ENCODE results near the gene GABRD.

- no peak for TF ChIP-seq POLR2A (IDR thresholded peaks at IDR 0.05; ENCODE audit: borderline replicate concordance, extremely low read depth, insufficient read depth, insufficient read length)
- no peak for TF ChIP-seq ZNF274 (IDR thresholded peaks at IDR 0.05; ENCODE audit: low read depth, low read length)
- no peak for TF ChIP-seq RAD21 (IDR thresholded peaks at IDR 0.05; ENCODE audit: low read depth)
- TF ChIP-seq, protein P1, sequence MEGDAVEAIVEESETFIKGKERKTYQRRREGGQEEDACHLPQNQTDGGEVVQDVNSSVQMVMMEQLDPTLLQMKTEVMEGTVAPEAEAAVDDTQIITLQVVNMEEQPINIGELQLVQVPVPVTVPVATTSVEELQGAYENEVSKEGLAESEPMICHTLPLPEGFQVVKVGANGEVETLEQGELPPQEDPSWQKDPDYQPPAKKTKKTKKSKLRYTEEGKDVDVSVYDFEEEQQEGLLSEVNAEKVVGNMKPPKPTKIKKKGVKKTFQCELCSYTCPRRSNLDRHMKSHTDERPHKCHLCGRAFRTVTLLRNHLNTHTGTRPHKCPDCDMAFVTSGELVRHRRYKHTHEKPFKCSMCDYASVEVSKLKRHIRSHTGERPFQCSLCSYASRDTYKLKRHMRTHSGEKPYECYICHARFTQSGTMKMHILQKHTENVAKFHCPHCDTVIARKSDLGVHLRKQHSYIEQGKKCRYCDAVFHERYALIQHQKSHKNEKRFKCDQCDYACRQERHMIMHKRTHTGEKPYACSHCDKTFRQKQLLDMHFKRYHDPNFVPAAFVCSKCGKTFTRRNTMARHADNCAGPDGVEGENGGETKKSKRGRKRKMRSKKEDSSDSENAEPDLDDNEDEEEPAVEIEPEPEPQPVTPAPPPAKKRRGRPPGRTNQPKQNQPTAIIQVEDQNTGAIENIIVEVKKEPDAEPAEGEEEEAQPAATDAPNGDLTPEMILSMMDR (IDR thresholded peaks at IDR 0.05 in 2 of 3, conservative IDR thresholded peaks at IDR 0.05 in 1 of 3; ENCODE audit: borderline replicate concordance in 1 of 3, insufficient read depth in 1 of 3, low read depth in 2 of 3, low read length in 2 of 3): peak in 2 of 3 experiments; percentile 65 to 75; a peak in 4 of 6 replicates
- no peak for TF ChIP-seq YY1 (IDR thresholded peaks at IDR 0.05; ENCODE audit: extremely low read depth, insufficient replicate concordance, low read depth, low read length)
- no peak for TF ChIP-seq JUND (IDR thresholded peaks at IDR 0.05)
- TF ChIP-seq EZH2phosphoT487 (IDR thresholded peaks at IDR 0.05; ENCODE audit: borderline replicate concordance): no peak
- no peak for TF ChIP-seq CEBPB (IDR thresholded peaks at IDR 0.05; ENCODE audit: low read depth)
- TF ChIP-seq EZH2 (IDR thresholded peaks at IDR 0.05): no peak
- TF ChIP-seq, protein P2, sequence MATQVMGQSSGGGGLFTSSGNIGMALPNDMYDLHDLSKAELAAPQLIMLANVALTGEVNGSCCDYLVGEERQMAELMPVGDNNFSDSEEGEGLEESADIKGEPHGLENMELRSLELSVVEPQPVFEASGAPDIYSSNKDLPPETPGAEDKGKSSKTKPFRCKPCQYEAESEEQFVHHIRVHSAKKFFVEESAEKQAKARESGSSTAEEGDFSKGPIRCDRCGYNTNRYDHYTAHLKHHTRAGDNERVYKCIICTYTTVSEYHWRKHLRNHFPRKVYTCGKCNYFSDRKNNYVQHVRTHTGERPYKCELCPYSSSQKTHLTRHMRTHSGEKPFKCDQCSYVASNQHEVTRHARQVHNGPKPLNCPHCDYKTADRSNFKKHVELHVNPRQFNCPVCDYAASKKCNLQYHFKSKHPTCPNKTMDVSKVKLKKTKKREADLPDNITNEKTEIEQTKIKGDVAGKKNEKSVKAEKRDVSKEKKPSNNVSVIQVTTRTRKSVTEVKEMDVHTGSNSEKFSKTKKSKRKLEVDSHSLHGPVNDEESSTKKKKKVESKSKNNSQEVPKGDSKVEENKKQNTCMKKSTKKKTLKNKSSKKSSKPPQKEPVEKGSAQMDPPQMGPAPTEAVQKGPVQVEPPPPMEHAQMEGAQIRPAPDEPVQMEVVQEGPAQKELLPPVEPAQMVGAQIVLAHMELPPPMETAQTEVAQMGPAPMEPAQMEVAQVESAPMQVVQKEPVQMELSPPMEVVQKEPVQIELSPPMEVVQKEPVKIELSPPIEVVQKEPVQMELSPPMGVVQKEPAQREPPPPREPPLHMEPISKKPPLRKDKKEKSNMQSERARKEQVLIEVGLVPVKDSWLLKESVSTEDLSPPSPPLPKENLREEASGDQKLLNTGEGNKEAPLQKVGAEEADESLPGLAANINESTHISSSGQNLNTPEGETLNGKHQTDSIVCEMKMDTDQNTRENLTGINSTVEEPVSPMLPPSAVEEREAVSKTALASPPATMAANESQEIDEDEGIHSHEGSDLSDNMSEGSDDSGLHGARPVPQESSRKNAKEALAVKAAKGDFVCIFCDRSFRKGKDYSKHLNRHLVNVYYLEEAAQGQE (IDR thresholded peaks at IDR 0.05; ENCODE audit: low read depth): no peak
- no peak for TF ChIP-seq POLR2AphosphoS5 (IDR thresholded peaks at IDR 0.05; ENCODE audit: low read depth, low read length)
- no peak for TF ChIP-seq SRF (IDR thresholded peaks at IDR 0.05; ENCODE audit: low read depth)
Measured at GRCh38 chr1:2049225-2049717, 30.1 kb downstream of the GABRD start.
